Measurements from ENCODE around the gene CAMTA1.
"Not testable (repeated sequence)": the region's sequence is repeated elsewhere in the genome, so short reads cannot be mapped to it uniquely, and the experiment has no call there.

The CAMTA1 gene

GRCh38 chr1:7594714-7595295 is 809.6 kb downstream of the CAMTA1 start:
- TF ChIP-seq, protein P1, sequence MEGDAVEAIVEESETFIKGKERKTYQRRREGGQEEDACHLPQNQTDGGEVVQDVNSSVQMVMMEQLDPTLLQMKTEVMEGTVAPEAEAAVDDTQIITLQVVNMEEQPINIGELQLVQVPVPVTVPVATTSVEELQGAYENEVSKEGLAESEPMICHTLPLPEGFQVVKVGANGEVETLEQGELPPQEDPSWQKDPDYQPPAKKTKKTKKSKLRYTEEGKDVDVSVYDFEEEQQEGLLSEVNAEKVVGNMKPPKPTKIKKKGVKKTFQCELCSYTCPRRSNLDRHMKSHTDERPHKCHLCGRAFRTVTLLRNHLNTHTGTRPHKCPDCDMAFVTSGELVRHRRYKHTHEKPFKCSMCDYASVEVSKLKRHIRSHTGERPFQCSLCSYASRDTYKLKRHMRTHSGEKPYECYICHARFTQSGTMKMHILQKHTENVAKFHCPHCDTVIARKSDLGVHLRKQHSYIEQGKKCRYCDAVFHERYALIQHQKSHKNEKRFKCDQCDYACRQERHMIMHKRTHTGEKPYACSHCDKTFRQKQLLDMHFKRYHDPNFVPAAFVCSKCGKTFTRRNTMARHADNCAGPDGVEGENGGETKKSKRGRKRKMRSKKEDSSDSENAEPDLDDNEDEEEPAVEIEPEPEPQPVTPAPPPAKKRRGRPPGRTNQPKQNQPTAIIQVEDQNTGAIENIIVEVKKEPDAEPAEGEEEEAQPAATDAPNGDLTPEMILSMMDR (IDR thresholded peaks at IDR 0.05; ENCODE audit: insufficient read depth, low read depth, low read length, missing control alignments): no peak
- no peak overlapping the region for H3K4me3 ChIP-seq (ENCODE audit: low read length)
- DNase-seq (ENCODE audit: low read depth): no peak

- no peak overlapping the region for H3K4me3 ChIP-seq (ENCODE audit: low read length)
- DNase-seq (ENCODE audit: low read depth): no peak
- TF ChIP-seq, protein P1 (IDR thresholded peaks at IDR 0.05; ENCODE audit: insufficient read depth, low read depth, low read length, missing control alignments): no peak
Measured at GRCh38 chr1:7595336-7595735, 810.1 kb downstream of the CAMTA1 start.

GRCh38 chr1:7596126-7596965 is 811.1 kb downstream of the CAMTA1 start:
- H3K4me3 ChIP-seq (ENCODE audit: low read length): no peak overlapping the region
- DNase-seq (ENCODE audit: low read depth): no peak
- TF ChIP-seq, protein P1 (IDR thresholded peaks at IDR 0.05; ENCODE audit: insufficient read depth, low read depth, low read length, missing control alignments): no peak

DNA sequence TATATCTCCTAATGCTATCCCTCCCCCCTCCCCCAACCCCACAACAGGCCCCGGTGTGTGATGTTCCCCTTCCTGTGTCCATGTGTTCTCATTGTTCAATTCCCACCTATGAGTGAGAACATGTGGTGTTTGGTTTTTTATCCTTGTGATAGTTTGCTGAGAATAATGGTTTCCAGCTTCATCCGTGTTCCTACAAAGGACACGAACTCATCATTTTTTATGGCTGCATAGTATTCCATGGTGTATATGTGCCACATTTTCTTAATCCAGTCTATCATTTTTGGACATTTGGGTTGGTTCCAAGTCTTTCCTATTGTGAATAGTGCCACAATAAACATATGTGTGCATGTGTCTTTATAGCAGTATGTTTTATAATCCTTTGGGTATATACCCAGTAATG is 812.8 kb downstream of the CAMTA1 start:
- DNase-seq (ENCODE audit: low read depth); H3K4me3 ChIP-seq (ENCODE audit: low read length): not testable (repeated sequence)

DNA sequence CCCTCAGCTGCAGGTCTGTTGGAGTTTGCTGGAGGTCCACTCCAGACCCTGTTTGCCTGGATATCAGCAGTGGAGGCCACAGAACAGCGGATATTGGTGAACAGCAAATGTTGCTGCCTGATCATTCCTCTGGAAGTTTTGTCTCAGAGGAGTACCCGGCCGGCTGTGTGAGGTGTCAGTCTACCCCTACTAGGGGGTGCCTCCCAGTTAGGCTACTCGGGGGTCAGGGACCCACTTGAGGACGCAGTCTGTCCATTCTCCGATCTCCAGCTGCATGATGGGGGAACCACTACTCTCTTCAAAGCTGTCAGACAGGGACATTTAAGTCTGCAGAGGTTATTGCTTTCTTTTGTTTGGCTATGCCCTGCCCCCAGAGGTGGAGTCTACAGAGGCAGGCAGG is 819.7 kb downstream of the CAMTA1 start:
- DNase-seq (ENCODE audit: low read depth); H3K4me3 ChIP-seq (ENCODE audit: low read length): not testable (repeated sequence)

DNA sequence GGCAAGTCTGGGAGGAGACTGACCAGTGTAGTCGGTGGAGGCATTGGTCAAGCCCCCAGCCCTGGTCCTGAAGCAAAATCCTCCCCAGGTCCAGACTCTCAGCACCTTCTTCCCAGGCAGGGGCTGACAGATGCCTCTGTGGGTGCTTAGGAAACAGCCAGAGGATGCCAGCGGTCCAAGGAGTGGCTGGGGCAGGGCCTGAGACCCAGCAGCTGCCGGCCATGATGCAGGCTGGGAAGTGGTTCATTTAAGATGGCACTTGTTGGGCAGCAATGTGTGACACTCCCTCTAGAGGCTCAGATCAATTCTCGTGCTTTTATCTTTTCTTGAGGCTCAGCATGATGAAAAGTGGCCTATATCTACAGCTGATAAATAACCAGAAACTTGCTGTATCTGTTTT is 820.8 kb downstream of the CAMTA1 start:
- H3K4me3 ChIP-seq (ENCODE audit: low read length): no peak overlapping the region
- no peak for DNase-seq (ENCODE audit: low read depth)
- TF ChIP-seq, protein P1 (IDR thresholded peaks at IDR 0.05; ENCODE audit: insufficient read depth, low read depth, low read length, missing control alignments): no peak

GRCh38 chr1:7607097-7607496 is 821.8 kb downstream of the CAMTA1 start:
- no peak overlapping the region for H3K4me3 ChIP-seq (ENCODE audit: low read length)
- no peak for DNase-seq (ENCODE audit: low read depth)
- TF ChIP-seq, protein P1 (IDR thresholded peaks at IDR 0.05; ENCODE audit: insufficient read depth, low read depth, low read length, missing control alignments): no peak

Data from epithelial cell of esophagus (primary cell).